ENCODE results near the gene EGFR.

DNA sequence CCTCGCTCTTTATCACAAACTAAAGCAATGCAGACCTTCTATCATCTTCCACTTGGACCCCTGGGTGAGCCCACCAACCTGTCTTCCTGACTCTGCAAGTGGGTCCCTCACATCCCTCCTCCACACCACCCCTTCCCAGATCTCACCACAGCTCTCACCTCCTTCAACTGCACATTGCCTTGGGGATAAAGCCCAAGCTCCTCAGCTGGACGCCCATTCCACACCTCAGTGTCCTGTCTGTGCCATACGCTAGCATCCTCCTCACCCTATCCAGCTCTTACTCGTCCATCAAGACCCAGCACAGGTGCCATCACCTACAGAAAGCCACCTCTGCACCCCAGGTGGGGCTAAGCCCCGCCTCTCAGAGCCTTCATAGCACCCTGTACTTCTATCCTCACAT lies 205.3 kb downstream of the EGFR start:
- TF ChIP-seq, protein P1, sequence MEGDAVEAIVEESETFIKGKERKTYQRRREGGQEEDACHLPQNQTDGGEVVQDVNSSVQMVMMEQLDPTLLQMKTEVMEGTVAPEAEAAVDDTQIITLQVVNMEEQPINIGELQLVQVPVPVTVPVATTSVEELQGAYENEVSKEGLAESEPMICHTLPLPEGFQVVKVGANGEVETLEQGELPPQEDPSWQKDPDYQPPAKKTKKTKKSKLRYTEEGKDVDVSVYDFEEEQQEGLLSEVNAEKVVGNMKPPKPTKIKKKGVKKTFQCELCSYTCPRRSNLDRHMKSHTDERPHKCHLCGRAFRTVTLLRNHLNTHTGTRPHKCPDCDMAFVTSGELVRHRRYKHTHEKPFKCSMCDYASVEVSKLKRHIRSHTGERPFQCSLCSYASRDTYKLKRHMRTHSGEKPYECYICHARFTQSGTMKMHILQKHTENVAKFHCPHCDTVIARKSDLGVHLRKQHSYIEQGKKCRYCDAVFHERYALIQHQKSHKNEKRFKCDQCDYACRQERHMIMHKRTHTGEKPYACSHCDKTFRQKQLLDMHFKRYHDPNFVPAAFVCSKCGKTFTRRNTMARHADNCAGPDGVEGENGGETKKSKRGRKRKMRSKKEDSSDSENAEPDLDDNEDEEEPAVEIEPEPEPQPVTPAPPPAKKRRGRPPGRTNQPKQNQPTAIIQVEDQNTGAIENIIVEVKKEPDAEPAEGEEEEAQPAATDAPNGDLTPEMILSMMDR (conservative IDR thresholded peaks at IDR 0.05 in 1 of 2, IDR thresholded peaks at IDR 0.05 in 1 of 2; ENCODE audit: low read depth in 1 of 2, low read length in 2 of 2), result no peak
- TF ChIP-seq EZH2 (IDR thresholded peaks at IDR 0.05; ENCODE audit: low read length, missing control alignments), result no peak

All from fibroblast of lung (primary cell).